Gastrocnemius medialis (tissue), 4 donors: ENCODE results near the gene VCL. TPM values are rescaled to one million over a fixed set of nuclear protein-coding genes. Genes with fewer than 3 reads are reported as not detected.
"Not testable (repeated sequence)": the region's sequence is repeated elsewhere in the genome, so short reads cannot be mapped to it uniquely, and the experiment has no call there.

Source experiments
- ATAC-seq, 2 donors: fragments of 150-250 bp; one replicate each; pipeline ENCODE4 v1.9.1; 2016
- DNase-seq, 2 donors: peaks; one replicate each; pipeline ENCODE4 v3.0.0-alpha.2; 2019
- H3K27ac ChIP-seq, 4 donors: fragments of 200-600 bp; sonication (generic); 1 replicate in 1 of 4; 2 replicates in 3 of 4; pipeline ENCODE4 v1.5.1; 2016 to 2018; ENCODE audit warnings: mild to moderate bottlenecking in 2 of 4, moderate library complexity in 1 of 4
- H3K27me3 ChIP-seq, 3 donors: fragments of 200-600 bp; sonication (generic) in 2 of 3; 1 replicate in 1 of 3; 2 replicates in 2 of 3; pipeline versions ENCODE4 v1.5.1 to v1.6.0; 2016 to 2019; ENCODE audit warnings: mild to moderate bottlenecking in 1 of 3, moderate library complexity in 1 of 3
- H3K36me3 ChIP-seq, 2 donors: fragments of 200-600 bp; sonication (generic) in 1 of 2; one replicate each; pipeline ENCODE4 v1.5.1; 2017 to 2018
- H3K4me1 ChIP-seq, 2 donors: fragments of 200-600 bp; sonication (generic) in 1 of 2; one replicate each; pipeline ENCODE4 v1.5.1; 2016 to 2017; ENCODE audit warnings: mild to moderate bottlenecking in 2 of 2
- H3K4me3 ChIP-seq, 4 donors: fragments of 200-600 bp; sonication (generic) in 3 of 4; 1 replicate in 1 of 4; 2 replicates in 3 of 4; pipeline ENCODE4 v1.5.1; 2016 to 2019; ENCODE audit warnings: mild to moderate bottlenecking in 2 of 4
- H3K9me3 ChIP-seq, 3 donors: fragments of 200-600 bp; sonication (generic) in 2 of 3; 1 replicate in 1 of 3; 2 replicates in 2 of 3; pipeline ENCODE4 v1.5.1; 2016 to 2019
- POLR2A ChIP-seq, 2 donors: fragments of 450-650 bp; IDR thresholded peaks; one replicate each; pipeline ENCODE4 v1.6.1; 2017; ENCODE audit warnings: antibody characterized with exemption in 2 of 2, mild to moderate bottlenecking in 2 of 2, moderate library complexity in 2 of 2
- in situ Hi-C, 4 donors: fragments of 200-750 bp; cut with MboI; loops; one replicate each; pipeline versions ENCODE4 v1.15.0 to v1.8.0; 2017; ENCODE audit warnings: low sequenced_read_pairs in 4 of 4
- intact Hi-C: fragments of 100-400 bp; cut with DNase I; formaldehyde crosslinking; loops from one replicate; pipeline ENCODE4 v1.15.1; 2023; ENCODE audit warnings: low total_unique reads
- total RNA-seq, 4 donors: library from RNA; depleted of rRNA; stranded (reverse); fragments of >200 nt; gene quantifications; one replicate each; pipeline versions ENCODE4 v1.1.0 to v1.2.3, GENCODE V29; 2016
- TF ChIP-seq, protein P1 (sequence below), 5 experiments: fragments of 450-650 bp in 3 of 5; fragments of 200-600 bp in 2 of 5; sonication (generic) in 2 of 5; IDR thresholded peaks in 4 of 5; conservative IDR thresholded peaks in 1 of 5; 1 replicate in 4 of 5; 2 replicates in 1 of 5; pipeline ENCODE4 v1.5.1; 2016 to 2019; ENCODE audit warnings: antibody characterized with exemption in 5 of 5, mild to moderate bottlenecking in 3 of 5, moderate library complexity in 3 of 5

The VCL gene
- total RNA-seq, 4 donors from 2014 or later, result 129 to 299 (median 210) TPM

GRCh38 chr10:74139981-74140380 lies 142.1 kb downstream of the VCL start:
- intact Hi-C loops (no loop called here), in situ Hi-C loops (no loop called here)
- no peaks in the 10 kb centered on the region for H3K9me3 ChIP-seq
- H3K4me1 ChIP-seq, result peaks cover under 1 to 5% of the 10 kb centered on the region in 2 donors
- H3K4me3 ChIP-seq, result no peak overlapping the region
- TF ChIP-seq, protein P1, sequence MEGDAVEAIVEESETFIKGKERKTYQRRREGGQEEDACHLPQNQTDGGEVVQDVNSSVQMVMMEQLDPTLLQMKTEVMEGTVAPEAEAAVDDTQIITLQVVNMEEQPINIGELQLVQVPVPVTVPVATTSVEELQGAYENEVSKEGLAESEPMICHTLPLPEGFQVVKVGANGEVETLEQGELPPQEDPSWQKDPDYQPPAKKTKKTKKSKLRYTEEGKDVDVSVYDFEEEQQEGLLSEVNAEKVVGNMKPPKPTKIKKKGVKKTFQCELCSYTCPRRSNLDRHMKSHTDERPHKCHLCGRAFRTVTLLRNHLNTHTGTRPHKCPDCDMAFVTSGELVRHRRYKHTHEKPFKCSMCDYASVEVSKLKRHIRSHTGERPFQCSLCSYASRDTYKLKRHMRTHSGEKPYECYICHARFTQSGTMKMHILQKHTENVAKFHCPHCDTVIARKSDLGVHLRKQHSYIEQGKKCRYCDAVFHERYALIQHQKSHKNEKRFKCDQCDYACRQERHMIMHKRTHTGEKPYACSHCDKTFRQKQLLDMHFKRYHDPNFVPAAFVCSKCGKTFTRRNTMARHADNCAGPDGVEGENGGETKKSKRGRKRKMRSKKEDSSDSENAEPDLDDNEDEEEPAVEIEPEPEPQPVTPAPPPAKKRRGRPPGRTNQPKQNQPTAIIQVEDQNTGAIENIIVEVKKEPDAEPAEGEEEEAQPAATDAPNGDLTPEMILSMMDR (IDR thresholded peaks at IDR 0.05 in 4 of 5, conservative IDR thresholded peaks at IDR 0.05 in 1 of 5), result no peak
- no peak for TF ChIP-seq POLR2A (IDR thresholded peaks at IDR 0.05)
- ATAC-seq, result no peak
- no peak overlapping the region for H3K27ac ChIP-seq
- no peaks in the 10 kb centered on the region for H3K27me3 ChIP-seq
- H3K36me3 ChIP-seq, result peaks cover 4 to 34% of the 10 kb centered on the region in 2 donors
- no peak for DNase-seq

- intact Hi-C loops (no loop called here), in situ Hi-C loops (no loop called here)
- no peak overlapping the region for H3K27ac ChIP-seq
- TF ChIP-seq, protein P1 (IDR thresholded peaks at IDR 0.05 in 4 of 5, conservative IDR thresholded peaks at IDR 0.05 in 1 of 5), result no peak
- no peak for TF ChIP-seq POLR2A (IDR thresholded peaks at IDR 0.05)
- ATAC-seq, result no peak
- no peak overlapping the region for H3K4me3 ChIP-seq
- no peak for DNase-seq
- peaks cover 4 to 31% of the 10 kb centered on the region in 2 donors for H3K36me3 ChIP-seq
- H3K27me3 ChIP-seq, result no peaks in the 10 kb centered on the region
- H3K9me3 ChIP-seq, result no peaks in the 10 kb centered on the region
- H3K4me1 ChIP-seq, result peaks cover 6 to 11% of the 10 kb centered on the region in 2 donors
Observed at GRCh38 chr10:74140553-74140952, 142.6 kb downstream of the VCL start.

DNA sequence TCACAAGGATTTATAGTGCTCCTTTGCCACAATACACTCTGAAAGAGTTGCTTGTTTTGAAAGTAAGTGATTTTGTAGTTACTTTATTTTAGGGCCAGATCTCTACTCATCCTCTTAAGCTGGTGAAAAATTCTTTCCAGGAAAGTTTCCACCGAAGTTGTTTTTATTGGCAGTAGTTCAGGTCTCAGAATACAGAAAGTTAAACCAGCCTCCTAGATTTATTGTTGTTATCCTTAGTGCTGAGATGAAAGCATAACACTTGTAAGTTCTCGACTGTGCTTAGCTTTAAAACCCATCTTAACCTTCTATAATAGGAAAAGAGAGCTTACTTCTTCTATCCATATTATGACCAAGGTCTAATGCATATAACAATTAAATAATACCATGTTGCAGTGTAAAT lies 147.2 kb downstream of the VCL start:
- H3K27ac ChIP-seq, result peak overlapping the region in 1 of 4 donors; percentile 32
- no peak for DNase-seq
- in situ Hi-C loops, result no loop called here

DNA sequence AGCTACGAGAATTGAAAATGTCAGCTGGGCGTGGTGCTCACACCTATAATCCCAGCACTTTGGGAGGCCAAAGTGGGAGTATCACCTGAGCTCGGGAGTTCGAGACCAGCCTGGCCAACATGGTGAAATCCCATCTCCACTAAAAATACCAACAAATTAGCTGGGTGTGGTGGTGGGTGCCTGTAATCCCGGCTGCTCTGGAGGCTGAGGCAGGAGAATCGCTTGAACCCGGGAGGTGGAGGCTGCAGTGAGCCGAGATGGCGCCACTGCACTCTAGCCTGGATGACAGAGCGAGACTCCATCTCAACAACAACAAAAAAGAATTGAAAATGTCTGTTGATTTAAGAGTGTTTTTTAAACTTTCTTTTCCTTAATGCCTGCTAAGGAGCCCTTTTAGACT lies 149.1 kb downstream of the VCL start:
- H3K4me1 ChIP-seq, result peaks cover 26 to 32% of the 10 kb centered on the region in 2 donors
- H3K27ac ChIP-seq, in situ Hi-C loops, H3K9me3 ChIP-seq, H3K4me3 ChIP-seq, H3K27me3 ChIP-seq, DNase-seq, ATAC-seq, intact Hi-C loops, H3K36me3 ChIP-seq: not testable (repeated sequence)

More for the DNA sequence above, 147.2 kb downstream of the VCL start:
- no peak overlapping the region for H3K4me3 ChIP-seq
- ATAC-seq, result no peak
- intact Hi-C loops, result no loop called here
- no peak for TF ChIP-seq POLR2A (IDR thresholded peaks at IDR 0.05)
- TF ChIP-seq, protein P1 (IDR thresholded peaks at IDR 0.05 in 4 of 5, conservative IDR thresholded peaks at IDR 0.05 in 1 of 5), result no peak
- H3K36me3 ChIP-seq, result no peaks in the 10 kb centered on the region
- H3K4me1 ChIP-seq, result peaks cover 23 to 27% of the 10 kb centered on the region in 2 donors
- no peaks in the 10 kb centered on the region for H3K9me3 ChIP-seq
- H3K27me3 ChIP-seq, result no peaks in the 10 kb centered on the region

GRCh38 chr10:74150204-74150989 lies 152.5 kb downstream of the VCL start, which contains the start of gene AP3M1:
TSS of gene AP3M1 (minus strand) at chr10:74150828. CDS start at chr10:74138379, 12,449 bp downstream.
- peak; percentile 77 to 85 for DNase-seq
- intact Hi-C loops, result loop anchor here (5.0 to 10.0 kb wide), 5 partner anchors 153 to 1084 kb away; partner anchors contain the start of genes COMTD1, KAT6B and VCL
- in situ Hi-C loops, result no loop called here

More at GRCh38 chr10:74150204-74150989, 152.5 kb downstream of the VCL start, which contains the start of gene AP3M1:
- H3K4me1 ChIP-seq, result peaks cover 42 to 52% of the 10 kb centered on the region in 2 donors
- peak; percentile 73 to 76 for ATAC-seq
- H3K27me3 ChIP-seq, result no peaks in the 10 kb centered on the region
- no peaks in the 10 kb centered on the region for H3K36me3 ChIP-seq
- no peak for TF ChIP-seq POLR2A (IDR thresholded peaks at IDR 0.05)
- TF ChIP-seq, protein P1 (IDR thresholded peaks at IDR 0.05 in 4 of 5, conservative IDR thresholded peaks at IDR 0.05 in 1 of 5), result peak in 1 of 5 experiments; percentile 12
- H3K27ac ChIP-seq, result peak within 1 kb of the TSS; percentile 89 to 97 (median 96)
- peak within 1 kb of the TSS; percentile 65 to 95 (median 84) for H3K4me3 ChIP-seq
- H3K9me3 ChIP-seq, result no peaks in the 10 kb centered on the region
